GM18505 (cell line): ENCODE measurements around the gene TIGD3.

Experiments used
- ATAC-seq: cut with Tn5 transposase; IDR thresholded peaks from one replicate; pipeline ENCODE4 v1.9.1; 2021; ENCODE audit not compliant: unreplicated experiment
- POLR2A ChIP-seq: IDR thresholded peaks from 4 replicates; pipeline ENCODE4 v1.6.1; 2011; ENCODE audit warnings: borderline replicate concordance; ENCODE audit not compliant: insufficient read depth, insufficient read length; ENCODE audit errors: extremely low read depth

The TIGD3 gene

DNA sequence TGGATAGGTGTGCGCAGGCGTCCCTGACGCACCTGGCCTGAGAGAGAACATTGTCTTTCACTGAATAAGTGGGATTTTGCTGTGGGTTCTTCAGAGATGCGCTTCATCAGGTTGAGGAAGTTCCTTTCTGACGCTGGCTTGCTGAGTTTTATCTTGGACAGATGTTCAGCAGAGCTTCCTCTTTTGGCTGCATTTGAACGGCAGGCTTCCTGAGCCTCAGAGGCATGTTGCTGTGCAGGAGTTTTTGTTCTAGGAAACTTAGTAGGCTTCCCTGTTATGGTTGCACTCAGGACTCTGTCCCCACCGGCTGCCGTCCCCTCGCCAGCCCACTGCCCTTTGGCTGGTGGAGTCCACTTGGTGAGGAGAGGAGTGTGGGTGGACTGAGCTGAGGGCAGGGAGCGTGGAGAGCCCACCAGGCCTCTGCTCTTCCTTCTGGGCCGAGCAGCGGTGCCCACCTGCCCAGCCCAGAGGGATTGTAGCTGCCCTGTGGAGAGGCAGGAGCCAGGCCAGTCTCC, 49.1 kb downstream of the TIGD3 start:
- no peak for ATAC-seq
- TF ChIP-seq POLR2A = no peak

DNA sequence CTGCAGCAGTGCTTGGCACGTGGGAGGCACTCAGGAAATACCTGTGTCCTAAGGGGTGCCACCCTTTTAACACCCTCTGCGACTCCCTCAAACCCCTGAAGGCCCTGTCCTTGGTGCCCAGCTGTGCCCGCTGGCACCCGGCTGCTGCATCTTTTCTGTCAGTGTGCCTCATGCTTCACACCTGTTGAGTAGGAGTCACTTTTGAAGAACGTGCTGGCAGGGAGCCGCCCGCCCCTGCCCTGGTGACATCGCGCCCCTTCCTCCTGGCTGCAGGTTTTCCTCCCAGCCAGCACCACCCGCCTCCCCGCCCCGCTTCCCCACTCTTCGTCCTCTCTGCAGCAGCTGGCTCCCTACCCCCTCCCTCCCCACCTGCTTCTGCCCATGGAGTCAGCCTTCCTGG, 49.7 kb downstream of the TIGD3 start:
- TF ChIP-seq POLR2A = no peak
- ATAC-seq = no peak

GRCh38 chr11:65404638-65405339, 50.2 kb downstream of the TIGD3 start:
- no peak for TF ChIP-seq POLR2A
- ATAC-seq = no peak
